Measurements from ENCODE around the gene CFAP299. TPM values are rescaled to one million over a fixed set of nuclear protein-coding genes. Genes with fewer than 3 reads are reported as not detected.

CFAP299 gene
- total RNA-seq, 2 donors from 2014 or later: not detected

GRCh38 chr4:80515496-80515895 is 180.0 kb downstream of the CFAP299 start:
- H3K9ac ChIP-seq (ENCODE audit: extremely low read depth, low read length, poor library complexity, severe bottlenecking): no peak overlapping the region

DNA sequence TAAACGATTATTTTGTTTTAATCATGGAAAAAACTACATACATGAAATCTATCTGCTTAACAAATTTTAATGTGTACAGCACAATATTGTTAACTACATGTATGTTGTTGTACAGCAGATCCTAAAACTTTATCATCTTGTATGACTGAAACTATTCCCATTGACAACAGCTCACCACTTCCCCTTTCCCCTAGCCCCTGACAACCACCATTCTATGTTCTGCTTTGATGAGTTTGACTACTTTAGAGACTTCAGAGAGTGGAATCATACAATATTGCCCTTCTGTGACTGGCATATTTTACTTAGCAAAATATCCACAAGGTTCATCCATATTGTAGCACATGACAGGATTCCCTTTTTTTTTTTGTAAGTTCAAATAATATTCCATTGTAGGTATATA is 185.9 kb downstream of the CFAP299 start:
- Mint-ChIP-seq H3K36me3 (ENCODE audit: low read depth) (no peaks in the 10 kb centered on the region), H3K4me3 (no peak overlapping the region), H3K27ac (no peak overlapping the region), H3K4me1 (peaks cover 4% of the 10 kb centered on the region), H3K27me3 (ENCODE audit: insufficient read depth) (no peaks in the 10 kb centered on the region), H3K9me3 (no peaks in the 10 kb centered on the region)
- no peak overlapping the region for H3K4me3 ChIP-seq (ENCODE audit: low read length)
- TF ChIP-seq, protein P1, sequence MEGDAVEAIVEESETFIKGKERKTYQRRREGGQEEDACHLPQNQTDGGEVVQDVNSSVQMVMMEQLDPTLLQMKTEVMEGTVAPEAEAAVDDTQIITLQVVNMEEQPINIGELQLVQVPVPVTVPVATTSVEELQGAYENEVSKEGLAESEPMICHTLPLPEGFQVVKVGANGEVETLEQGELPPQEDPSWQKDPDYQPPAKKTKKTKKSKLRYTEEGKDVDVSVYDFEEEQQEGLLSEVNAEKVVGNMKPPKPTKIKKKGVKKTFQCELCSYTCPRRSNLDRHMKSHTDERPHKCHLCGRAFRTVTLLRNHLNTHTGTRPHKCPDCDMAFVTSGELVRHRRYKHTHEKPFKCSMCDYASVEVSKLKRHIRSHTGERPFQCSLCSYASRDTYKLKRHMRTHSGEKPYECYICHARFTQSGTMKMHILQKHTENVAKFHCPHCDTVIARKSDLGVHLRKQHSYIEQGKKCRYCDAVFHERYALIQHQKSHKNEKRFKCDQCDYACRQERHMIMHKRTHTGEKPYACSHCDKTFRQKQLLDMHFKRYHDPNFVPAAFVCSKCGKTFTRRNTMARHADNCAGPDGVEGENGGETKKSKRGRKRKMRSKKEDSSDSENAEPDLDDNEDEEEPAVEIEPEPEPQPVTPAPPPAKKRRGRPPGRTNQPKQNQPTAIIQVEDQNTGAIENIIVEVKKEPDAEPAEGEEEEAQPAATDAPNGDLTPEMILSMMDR (conservative IDR thresholded peaks at IDR 0.05): no peak
- H3K4me1 ChIP-seq (ENCODE audit: control insufficient read depth, insufficient read depth, low read length): no peaks in the 10 kb centered on the region
- H3K27ac ChIP-seq (ENCODE audit: low read depth, low read length): no peak overlapping the region
- WGBS, 2 experiments (ENCODE audit: insufficient coverage in 1 of 2, insufficient read length in 1 of 2): no CpG with 5 or more reads among the region's 1 CpG
- no peaks in the 10 kb centered on the region for H3K27me3 ChIP-seq (ENCODE audit: control insufficient read depth, insufficient read depth, low read length, poor library complexity, severe bottlenecking)
- no peaks in the 10 kb centered on the region for H3K9me3 ChIP-seq (ENCODE audit: control insufficient read depth, low read length)
- H3K36me3 ChIP-seq (ENCODE audit: control insufficient read depth, insufficient read depth, low read length): no peaks in the 10 kb centered on the region
- no peak for DNase-seq
- H3K9ac ChIP-seq (ENCODE audit: extremely low read depth, low read length, poor library complexity, severe bottlenecking): no peak overlapping the region

More at GRCh38 chr4:80515496-80515895, 180.0 kb downstream of the CFAP299 start:
- H3K27ac ChIP-seq (ENCODE audit: low read depth, low read length): no peak overlapping the region
- Mint-ChIP-seq H3K4me3 (no peak overlapping the region), H3K27me3 (ENCODE audit: insufficient read depth) (no peaks in the 10 kb centered on the region), H3K4me1 (peaks cover 4% of the 10 kb centered on the region), H3K9me3 (no peaks in the 10 kb centered on the region), H3K36me3 (ENCODE audit: low read depth) (no peaks in the 10 kb centered on the region), H3K27ac (no peak overlapping the region)
- H3K4me1 ChIP-seq (ENCODE audit: control insufficient read depth, insufficient read depth, low read length): no peaks in the 10 kb centered on the region
- TF ChIP-seq, protein P1 (conservative IDR thresholded peaks at IDR 0.05): no peak
- H3K36me3 ChIP-seq (ENCODE audit: control insufficient read depth, insufficient read depth, low read length): no peaks in the 10 kb centered on the region
- H3K27me3 ChIP-seq (ENCODE audit: control insufficient read depth, insufficient read depth, low read length, poor library complexity, severe bottlenecking): no peaks in the 10 kb centered on the region
- no peak for DNase-seq
- 100% methylated on average over 1 of the region's 1 CpG; no CpG with 5 or more reads in 1 of the 2 experiments for WGBS, 2 experiments (ENCODE audit: insufficient coverage in 1 of 2, insufficient read length in 1 of 2)
- no peak overlapping the region for H3K4me3 ChIP-seq (ENCODE audit: low read length)
- H3K9me3 ChIP-seq (ENCODE audit: control insufficient read depth, low read length): no peaks in the 10 kb centered on the region

GRCh38 chr4:80526697-80527096 is 191.2 kb downstream of the CFAP299 start:
- no peak for DNase-seq
- no peaks in the 10 kb centered on the region for H3K9me3 Mint-ChIP-seq
- no CpG with 5 or more reads among the region's 2 CpGs for WGBS, 2 experiments (ENCODE audit: insufficient coverage in 1 of 2, insufficient read length in 1 of 2)
- H3K4me3 Mint-ChIP-seq: no peak overlapping the region
- TF ChIP-seq, protein P1 (conservative IDR thresholded peaks at IDR 0.05): no peak
- no peaks in the 10 kb centered on the region for H3K36me3 Mint-ChIP-seq (ENCODE audit: low read depth)
- Histone ChIP-seq H3K4me3 (ENCODE audit: low read length) (no peak overlapping the region), H3K36me3 (ENCODE audit: control insufficient read depth, insufficient read depth, low read length) (no peaks in the 10 kb centered on the region), H3K4me1 (ENCODE audit: control insufficient read depth, insufficient read depth, low read length) (no peaks in the 10 kb centered on the region), H3K27me3 (ENCODE audit: control insufficient read depth, insufficient read depth, low read length, poor library complexity, severe bottlenecking) (no peaks in the 10 kb centered on the region), H3K27ac (ENCODE audit: low read depth, low read length) (no peak overlapping the region), H3K9me3 (ENCODE audit: control insufficient read depth, low read length) (no peaks in the 10 kb centered on the region), H3K9ac (ENCODE audit: extremely low read depth, low read length, poor library complexity, severe bottlenecking) (no peak overlapping the region)
- no peaks in the 10 kb centered on the region for H3K4me1 Mint-ChIP-seq
- no peak overlapping the region for H3K27ac Mint-ChIP-seq
- no peaks in the 10 kb centered on the region for H3K27me3 Mint-ChIP-seq (ENCODE audit: insufficient read depth)

All from endodermal cell (in vitro differentiated cells).